IMR-90 (cell line): ENCODE results near the gene TSSC4. TPM values are rescaled to one million over a fixed set of nuclear protein-coding genes. Genes with fewer than 3 reads are reported as not detected.
A peak's percentile ranks its signal among the peaks of the same experiment; 100 is the strongest.

ENCODE experiments used
- ATAC-seq: fragments of 200-7000 bp; cut with Tn5 transposase; 2 replicates; pipeline ENCODE4 v1.9.1; 2020; ENCODE audit warnings: low read depth, mild to moderate bottlenecking, moderate library complexity
- BruUV-seq: library from RNA; stranded (reverse); fragments of 400-500 nt; replicated peaks from 2 replicates; lab custom pipeline; 2021; lab: Mats Ljungman, UMichigan
- CTCF ChIA-PET: fragments of 300-600 bp; formaldehyde crosslinking; extraction: SDS; loops from one replicate; lab custom pipeline; 2021; ENCODE audit warnings: antibody characterized with exemption; lab: Yijun Ruan, JAX
- POLR2A ChIA-PET: fragments of 300-600 bp; sonication (Branson Sonifier 250); formaldehyde crosslinking; loops from one replicate; lab custom pipeline; 2022; ENCODE audit warnings: antibody characterized with exemption; ENCODE audit not compliant: unreplicated experiment; lab: Charles Lee
- DNase-seq: peaks from one replicate; pipeline ENCODE4 v3.0.0; 2013
- H2AFZ ChIP-seq: replicated peaks from 2 replicates; pipeline ENCODE3; 2013; ENCODE audit warnings: low read length, mild to moderate bottlenecking; ENCODE audit not compliant: poor library complexity
- H2AK5ac ChIP-seq: 2 replicates; pipeline ENCODE4 v1.6.1; 2013; ENCODE audit warnings: low read depth, low read length, inconsistent platforms
- H2AK9ac ChIP-seq: replicated peaks from 2 replicates; pipeline ENCODE3; 2013; ENCODE audit warnings: mild to moderate bottlenecking, low read depth, low read length, moderate library complexity; ENCODE audit not compliant: poor library complexity
- H2BK120ac ChIP-seq: 2 replicates; pipeline ENCODE4 v1.6.1; 2013; ENCODE audit warnings: low read depth, low read length, inconsistent platforms
- H2BK15ac ChIP-seq: 3 replicates; pipeline ENCODE4 v1.6.1; 2013; ENCODE audit warnings: low read depth, low read length, inconsistent platforms
- H2BK20ac ChIP-seq: 2 replicates; pipeline ENCODE4 v1.6.1; 2013; ENCODE audit warnings: low read depth, mild to moderate bottlenecking, inconsistent platforms, low read length, moderate library complexity
- H2BK5ac ChIP-seq: 2 replicates; pipeline ENCODE4 v1.6.1; 2013; ENCODE audit warnings: mild to moderate bottlenecking, low read depth, low read length, inconsistent platforms; ENCODE audit not compliant: poor library complexity, severe bottlenecking
- H3K14ac ChIP-seq: replicated peaks from 2 replicates; pipeline ENCODE4 v1.6.1; 2013; ENCODE audit warnings: low read depth, low read length, inconsistent platforms
- H3K18ac ChIP-seq: 2 replicates; pipeline ENCODE4 v1.6.1; 2013; ENCODE audit warnings: low read depth, low read length, control low read depth
- H3K23ac ChIP-seq: 2 replicates; pipeline ENCODE4 v1.6.1; 2013; ENCODE audit warnings: low read depth, low read length, inconsistent platforms
- H3K27ac ChIP-seq: 2 replicates; pipeline ENCODE4 v1.5.1; 2013; ENCODE audit warnings: mild to moderate bottlenecking, control low read depth, low read length; ENCODE audit not compliant: insufficient read depth
- H3K27me3 ChIP-seq: 2 replicates; pipeline ENCODE4 v1.6.1; 2013; ENCODE audit warnings: low read length; ENCODE audit not compliant: control insufficient read depth, insufficient read depth
- H3K36me3 ChIP-seq: 2 replicates; pipeline ENCODE4 v1.6.1; 2013; ENCODE audit warnings: low read length, mixed read lengths; ENCODE audit not compliant: control insufficient read depth, insufficient read depth
- H3K4ac ChIP-seq: 2 replicates; pipeline ENCODE4 v1.6.1; 2013; ENCODE audit warnings: low read depth, low read length, inconsistent platforms
- H3K4me1 ChIP-seq: 2 replicates; pipeline ENCODE4 v1.6.1; 2013; ENCODE audit warnings: low read length, mixed read lengths; ENCODE audit not compliant: control insufficient read depth, insufficient read depth
- H3K4me2 ChIP-seq: 2 replicates; pipeline ENCODE4 v1.6.1; 2013; ENCODE audit warnings: low read depth, mild to moderate bottlenecking, control low read depth, low read length, moderate library complexity
- H3K4me3 ChIP-seq: 2 replicates; pipeline ENCODE4 v1.5.1; 2013; ENCODE audit warnings: low read depth, mild to moderate bottlenecking, control low read depth, low read length, moderate library complexity; ENCODE audit not compliant: insufficient read depth
- H3K56ac ChIP-seq: 2 replicates; pipeline ENCODE4 v1.6.1; 2013; ENCODE audit warnings: low read length, inconsistent platforms; ENCODE audit not compliant: insufficient read depth; ENCODE audit errors: extremely low read depth
- H3K79me1 ChIP-seq, 2 experiments: 2 replicates each; pipeline ENCODE4 v1.6.1; 2013; ENCODE audit warnings: low read length in 2 of 2, inconsistent platforms in 1 of 2, low read depth in 1 of 2
- H3K9ac ChIP-seq: 2 replicates; pipeline ENCODE4 v1.6.1; 2013; ENCODE audit warnings: low read depth, low read length, control low read depth
- H3K9me1 ChIP-seq: 2 replicates; pipeline ENCODE4 v1.6.1; 2013; ENCODE audit warnings: low read length, inconsistent platforms; ENCODE audit not compliant: insufficient read depth
- H3K9me3 ChIP-seq: 2 replicates; pipeline ENCODE4 v1.6.1; 2013; ENCODE audit warnings: low read length; ENCODE audit not compliant: control insufficient read depth, insufficient read depth
- H4K20me1 ChIP-seq: 2 replicates; pipeline ENCODE4 v1.6.1; 2013; ENCODE audit warnings: low read length, inconsistent platforms; ENCODE audit not compliant: insufficient read depth
- H4K5ac ChIP-seq: 2 replicates; pipeline ENCODE4 v1.6.1; 2013; ENCODE audit warnings: mild to moderate bottlenecking, low read depth, low read length, control low read depth
- H4K8ac ChIP-seq, 2 experiments: 2 replicates each; pipeline ENCODE4 v1.6.1; 2013; ENCODE audit warnings: low read depth in 2 of 2, low read length in 2 of 2, control low read depth in 1 of 2, inconsistent platforms in 1 of 2
- H4K91ac ChIP-seq: 2 replicates; pipeline ENCODE4 v1.6.1; 2013; ENCODE audit warnings: low read depth, low read length, inconsistent platforms; ENCODE audit not compliant: insufficient read depth
- BHLHE40 ChIP-seq: fragments of 150-350 bp; IDR thresholded peaks from 2 replicates; pipeline ENCODE4 v1.6.1; 2016; ENCODE audit warnings: mild to moderate bottlenecking, low read depth, low read length
- CHD1 ChIP-seq: IDR thresholded peaks from 2 replicates; pipeline ENCODE4 v1.6.1; 2012; ENCODE audit warnings: low read depth, low read length, improper control_type of control experiment
- FOS ChIP-seq: fragments of 150-350 bp; IDR thresholded peaks from 2 replicates; pipeline ENCODE4 v1.6.1; 2016; ENCODE audit warnings: low read depth, low read length
- MXI1 ChIP-seq: IDR thresholded peaks from 2 replicates; pipeline ENCODE4 v1.6.1; 2012; ENCODE audit warnings: low read depth, mild to moderate bottlenecking, low read length, moderate library complexity, borderline replicate concordance
- NFE2L2 ChIP-seq: fragments of 150-350 bp; IDR thresholded peaks from 2 replicates; pipeline ENCODE4 v1.6.1; 2016; ENCODE audit warnings: low read depth, mild to moderate bottlenecking, low read length
- RAD21 ChIP-seq: IDR thresholded peaks from 2 replicates; pipeline ENCODE4 v1.6.1; 2012; ENCODE audit warnings: low read length, improper control_type of control experiment
- RCOR1 ChIP-seq: IDR thresholded peaks from 2 replicates; pipeline ENCODE4 v1.6.1; 2012; ENCODE audit warnings: mild to moderate bottlenecking, low read length, improper control_type of control experiment; ENCODE audit not compliant: insufficient replicate concordance
- RFX5 ChIP-seq: IDR thresholded peaks from 2 replicates; pipeline ENCODE4 v1.8.0; 2012; ENCODE audit warnings: low read depth, mild to moderate bottlenecking, low read length, moderate library complexity
- WGBS, 2 experiments: methylation state at CpG; one replicate each; pipeline versions ENCODE4 v1.1.5 to v1.1.7; 2013; ENCODE audit warnings: missing lambda C conversion rate in 2 of 2; ENCODE audit not compliant: insufficient read length in 1 of 2; ENCODE audit errors: extremely low coverage in 2 of 2; 5-methylcytosine and 5-hydroxymethylcytosine counted together
- dilution Hi-C: fragments of 300-500 bp; cut with HindIII; formaldehyde crosslinking; loops from one replicate; pipeline ENCODE4 v1.14.3; 2018; ENCODE audit warnings: low sequenced_read_pairs; ENCODE audit not compliant: unreplicated experiment
- in situ Hi-C: fragments of 300-500 bp; cut with MboI; formaldehyde crosslinking; loops from 3 replicates; pipeline ENCODE4 v1.14.3; 2019; ENCODE audit warnings: low sequenced_read_pairs, inconsistent platforms, mixed read lengths
- intact Hi-C: fragments of 100-400 bp; cut with micrococcal nuclease; formaldehyde crosslinking; loops from 2 replicates; pipeline ENCODE4 v1.10.0; 2022
- polyA plus RNA-seq, 3 experiments: library from polyadenylated mRNA; depleted of rRNA; stranded (reverse); fragments of >200 nt; gene quantifications; 2 replicates each; pipeline ENCODE4 v1.2.3, GENCODE V29; 2012; ENCODE audit warnings: low replicate concordance in 1 of 3
- total RNA-seq: library from RNA; depleted of rRNA; stranded (reverse); fragments of >200 nt; gene quantifications from 2 replicates; pipeline ENCODE4 v1.2.3, GENCODE V29; 2012
- TF ChIP-seq, protein P1 (sequence below): fragments of 150-350 bp; IDR thresholded peaks from 2 replicates; pipeline ENCODE4 v1.6.1; 2016; ENCODE audit warnings: low read depth, mild to moderate bottlenecking, low read length, moderate library complexity, borderline replicate concordance

TSSC4 gene
- total and polyA plus RNA-seq, 2 of the 4 experiments (the other 2 are of a cell fraction): 34.9 to 40.0 TPM

DNA sequence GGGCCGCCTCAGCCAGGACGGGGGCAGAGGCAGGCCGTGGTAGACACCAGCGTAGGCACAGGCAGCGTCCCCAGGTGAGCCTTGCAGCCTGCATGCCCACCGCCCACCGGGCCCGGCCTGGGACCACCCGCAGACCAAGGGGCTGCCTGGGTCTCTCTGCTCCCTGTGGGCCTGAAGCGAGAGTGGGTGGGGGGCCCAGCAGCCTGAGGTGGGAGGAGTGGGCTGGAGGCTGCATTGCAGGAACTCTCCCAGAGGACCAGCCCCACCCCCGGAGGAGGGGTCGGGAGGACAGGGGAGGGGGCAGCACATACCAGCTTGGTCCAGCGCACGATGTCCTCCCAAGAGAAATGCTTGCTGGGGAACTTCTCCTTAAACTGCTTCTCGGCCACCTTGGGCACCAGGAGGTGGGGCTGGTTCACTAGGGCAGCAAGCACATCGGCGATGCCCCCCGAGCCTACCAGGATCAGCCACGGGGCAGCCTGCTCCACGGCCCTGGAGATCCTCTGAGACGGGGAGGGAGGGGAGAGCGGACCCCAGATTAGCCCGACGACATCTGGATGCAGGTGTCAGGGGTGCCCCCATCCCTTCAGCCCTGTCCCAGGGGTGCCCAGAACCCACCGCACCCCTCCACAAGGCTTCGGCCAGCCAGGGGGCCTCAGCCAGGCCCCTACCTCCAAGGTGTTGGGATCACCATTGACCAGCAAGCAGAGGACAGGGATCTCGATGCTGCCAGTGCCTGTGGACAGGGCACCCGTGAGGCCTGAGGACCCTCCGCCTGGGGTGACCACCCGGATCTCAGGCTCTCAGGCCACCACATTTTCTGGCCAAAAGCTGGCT lies 17.5 kb downstream of the TSSC4 start:
- H3K4me2 ChIP-seq: no peak overlapping the region
- in situ Hi-C loops: loop anchor here (5.0 kb wide), 2 partner anchors 106 to 216 kb away; no protein-coding TSS in a partner anchor
- H4K20me1 ChIP-seq: no peaks in the 10 kb centered on the region
- H4K91ac ChIP-seq: no peak overlapping the region
- H3K18ac ChIP-seq: no peak overlapping the region
- dilution Hi-C loops: no loop called here
- peak overlapping the region; percentile 71 for H2AFZ ChIP-seq
- no peaks in the 10 kb centered on the region; the same call in 1 of the 2 replicates for H3K27me3 ChIP-seq
- H2AK5ac ChIP-seq: no peak overlapping the region
- H3K4me3 ChIP-seq: no peak overlapping the region
- no peak overlapping the region for H3K23ac ChIP-seq
- H3K9me3 ChIP-seq: no peaks in the 10 kb centered on the region
- H3K56ac ChIP-seq: no peak overlapping the region
- no peaks in the 10 kb centered on the region for H3K9me1 ChIP-seq
- POLR2A ChIA-PET: interaction anchor here (0.5 kb wide), 1 partner anchor 40 kb away, joined by 3 read pairs; no protein-coding TSS in a partner anchor
- intact Hi-C loops: no loop called here
- CTCF ChIA-PET: interaction anchor here (1.0 to 3.3 kb wide), 2 partner anchors 112 to 113 kb away, joined by 3 to 73 read pairs; no protein-coding TSS in a partner anchor
- H4K5ac ChIP-seq: no peak overlapping the region
- WGBS, 2 experiments: 76% methylated on average over 15 of the region's 30 CpGs; no CpG with 5 or more reads in 1 of the 2 experiments
- H3K27ac ChIP-seq: no peak overlapping the region
- no peak overlapping the region for H3K4ac ChIP-seq
- no peak overlapping the region for H2BK5ac ChIP-seq
- no peak for DNase-seq
- H3K14ac ChIP-seq: no peak overlapping the region
- no TSS peak for BruUV-seq
- H2BK120ac ChIP-seq: no peak overlapping the region
- no peak overlapping the region for H2BK15ac ChIP-seq
- no peaks in the 10 kb centered on the region for H3K36me3 ChIP-seq
- no peak overlapping the region for H2BK20ac ChIP-seq
- no peak overlapping the region for H2AK9ac ChIP-seq
- no peak for ATAC-seq
- no peaks in the 10 kb centered on the region for H3K4me1 ChIP-seq
- no peak overlapping the region for H4K8ac ChIP-seq
- no peak overlapping the region for H3K9ac ChIP-seq
- TF ChIP-seq, protein P1, sequence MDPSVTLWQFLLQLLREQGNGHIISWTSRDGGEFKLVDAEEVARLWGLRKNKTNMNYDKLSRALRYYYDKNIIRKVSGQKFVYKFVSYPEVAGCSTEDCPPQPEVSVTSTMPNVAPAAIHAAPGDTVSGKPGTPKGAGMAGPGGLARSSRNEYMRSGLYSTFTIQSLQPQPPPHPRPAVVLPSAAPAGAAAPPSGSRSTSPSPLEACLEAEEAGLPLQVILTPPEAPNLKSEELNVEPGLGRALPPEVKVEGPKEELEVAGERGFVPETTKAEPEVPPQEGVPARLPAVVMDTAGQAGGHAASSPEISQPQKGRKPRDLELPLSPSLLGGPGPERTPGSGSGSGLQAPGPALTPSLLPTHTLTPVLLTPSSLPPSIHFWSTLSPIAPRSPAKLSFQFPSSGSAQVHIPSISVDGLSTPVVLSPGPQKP: no peak
- TF ChIP-seq RFX5 (no peak), RAD21 (no peak), CHD1 (no peak), RCOR1 (no peak), NFE2L2 (no peak), MXI1 (no peak), FOS (no peak), BHLHE40 (no peak)
- no peaks in the 10 kb centered on the region for H3K79me1 ChIP-seq
